Activated CD4-positive, alpha-beta T cell treated with anti-CD3 and anti-CD28 coated beads for 1 hour (primary cell): ENCODE results near the gene HIF3A.

ENCODE experiments used
- DNase-seq: peaks from one replicate; pipeline ENCODE4 v3.0.0-alpha.2; 2020

Gene HIF3A

GRCh38 chr19:46386996-46387712 is 90.3 kb downstream of the HIF3A start:
- DNase-seq = no peak

GRCh38 chr19:46387713-46388130 is 90.9 kb downstream of the HIF3A start:
- no peak for DNase-seq

- no peak for DNase-seq
Observed at GRCh38 chr19:46388311-46389095, 91.7 kb downstream of the HIF3A start.

- DNase-seq = no peak
Observed at GRCh38 chr19:46390121-46390858, 93.4 kb downstream of the HIF3A start.

GRCh38 chr19:46390866-46391265 is 94.0 kb downstream of the HIF3A start:
- DNase-seq = no peak

GRCh38 chr19:46391296-46392251 is 94.7 kb downstream of the HIF3A start:
- DNase-seq = no peak

- no peak for DNase-seq
Observed at GRCh38 chr19:46392252-46392801, 95.5 kb downstream of the HIF3A start.

- no peak for DNase-seq
Observed at GRCh38 chr19:46392837-46393236, 96.0 kb downstream of the HIF3A start.
